Stimulated activated naive CD8-positive, alpha-beta T cell treated with anti-CD3 and anti-CD28 coated beads, Interleukin-15, Interleukin-2, amounts not matched to agents 100 U/mL and 50 U/mL, for 24 hours (primary cell): Measurements from ENCODE around the gene TSPAN12.
"Not testable (repeated sequence)": the region's sequence is repeated elsewhere in the genome, so short reads cannot be mapped to it uniquely, and the experiment has no call there.

Experiments
- ATAC-seq: fragments of 150-1000 bp; cut with Tn5 transposase; one replicate; pipeline ENCODE4 v1.10.0; 2021
- DNase-seq: peaks from one replicate; pipeline ENCODE4 v3.0.0; 2021

The TSPAN12 gene, protein sequence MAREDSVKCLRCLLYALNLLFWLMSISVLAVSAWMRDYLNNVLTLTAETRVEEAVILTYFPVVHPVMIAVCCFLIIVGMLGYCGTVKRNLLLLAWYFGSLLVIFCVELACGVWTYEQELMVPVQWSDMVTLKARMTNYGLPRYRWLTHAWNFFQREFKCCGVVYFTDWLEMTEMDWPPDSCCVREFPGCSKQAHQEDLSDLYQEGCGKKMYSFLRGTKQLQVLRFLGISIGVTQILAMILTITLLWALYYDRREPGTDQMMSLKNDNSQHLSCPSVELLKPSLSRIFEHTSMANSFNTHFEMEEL

DNA sequence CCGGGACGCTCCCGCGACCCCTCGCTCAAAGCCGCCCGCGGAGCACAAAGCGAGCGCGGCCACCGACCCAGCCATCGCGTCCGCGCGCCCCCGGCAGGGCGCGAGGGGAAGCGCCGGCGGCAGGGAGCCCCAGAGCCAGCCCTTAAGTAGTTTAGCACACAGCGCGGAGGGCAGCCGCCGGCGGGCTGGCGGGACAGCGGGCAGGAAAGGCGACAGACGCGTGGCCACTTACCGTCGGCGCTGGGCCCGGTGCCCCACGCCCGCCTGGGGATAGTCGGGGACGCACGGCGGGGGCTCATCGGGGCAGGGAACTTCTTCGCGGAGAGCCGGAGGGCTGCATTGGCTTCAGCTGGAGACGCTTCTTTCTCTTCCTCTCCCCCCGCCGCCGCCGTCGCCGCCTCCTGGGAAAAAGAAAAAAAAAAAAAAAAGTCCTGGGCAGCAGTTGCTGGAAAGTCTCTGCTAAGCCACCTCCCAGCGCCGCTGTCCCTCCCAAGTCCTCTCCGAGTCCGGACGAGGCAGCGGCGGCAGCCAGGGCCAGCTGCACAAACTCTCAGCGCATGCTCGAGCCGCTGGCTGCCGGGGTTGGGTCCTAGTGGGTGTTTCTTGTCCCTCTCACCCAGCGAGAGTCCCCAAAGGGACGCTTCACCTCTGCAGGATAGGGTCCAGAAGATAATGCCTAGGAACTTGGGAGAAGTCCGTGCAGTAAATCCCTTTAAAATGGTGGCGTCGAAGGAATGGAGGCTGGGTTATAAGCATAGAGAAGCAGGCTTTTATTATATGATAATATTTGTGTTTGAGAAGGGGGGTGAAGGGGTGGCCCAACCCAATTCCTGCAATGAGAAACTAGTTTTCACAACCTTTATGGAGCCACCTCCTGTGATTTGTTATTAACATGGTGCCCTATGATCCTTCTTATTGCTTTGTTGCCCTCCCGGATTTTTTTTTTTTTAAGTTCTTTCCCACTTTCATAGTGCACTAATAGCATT is at the start of gene TSPAN12:
Gene TSPAN12 (minus strand): TSS at position 557 of the 986 bp plus-strand sequence. CDS start 1,381 bp downstream, outside the sequence.
- DNase-seq: peak; percentile 63
- peak; percentile 87 for ATAC-seq

- ATAC-seq: no peak
Observed at GRCh38 chr7:120898715-120899499, 41.0 kb upstream of the TSPAN12 start.

GRCh38 chr7:120895253-120895652 is 37.3 kb upstream of the TSPAN12 start:
- not testable (repeated sequence) for ATAC-seq, DNase-seq

More at GRCh38 chr7:120898715-120899499, 41.0 kb upstream of the TSPAN12 start:
- no peak for DNase-seq

DNA sequence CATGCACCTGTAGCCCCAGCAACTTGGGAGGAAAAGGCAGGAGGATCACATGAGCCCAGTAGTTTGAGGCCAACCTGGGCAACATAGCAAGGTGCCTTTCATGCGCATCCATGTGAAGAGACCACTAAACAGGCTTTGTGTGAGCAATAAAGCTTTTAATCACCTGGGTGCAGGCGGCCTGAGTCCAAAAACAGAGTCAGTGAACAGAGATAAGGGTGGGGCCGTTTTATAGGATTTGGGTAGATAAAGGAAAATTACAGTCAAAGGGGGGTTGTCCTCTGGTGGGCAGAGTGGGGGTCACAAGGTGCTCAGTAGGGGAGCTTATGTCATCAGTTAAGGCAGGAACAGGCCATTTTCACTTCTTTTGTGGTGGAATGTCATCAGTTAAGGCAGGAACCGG is 27.7 kb upstream of the TSPAN12 start:
- not testable (repeated sequence) for ATAC-seq, DNase-seq

GRCh38 chr7:120877701-120878100 is 19.8 kb upstream of the TSPAN12 start:
- no peak for DNase-seq
- no peak for ATAC-seq

GRCh38 chr7:120876922-120877321 is 19.0 kb upstream of the TSPAN12 start:
- DNase-seq (no peak), ATAC-seq (no peak)

DNA sequence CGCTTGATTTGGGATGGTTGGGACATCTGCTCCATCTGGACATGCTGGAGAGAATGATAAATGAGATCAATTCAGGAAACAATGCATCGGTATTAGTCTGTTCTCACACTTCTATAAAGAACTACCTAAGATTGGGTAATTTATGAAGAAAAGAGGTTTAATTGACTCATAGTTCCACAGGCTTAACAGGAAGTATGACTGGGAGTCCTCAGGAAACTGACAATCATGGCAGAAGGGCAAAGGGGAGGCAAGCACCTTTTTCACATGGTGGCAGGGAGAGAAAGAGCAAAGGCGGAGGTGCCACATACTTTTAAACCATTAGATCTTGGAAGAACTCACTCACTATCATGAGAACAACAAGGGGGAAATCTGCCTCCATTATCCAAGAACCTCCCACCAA is 16.8 kb upstream of the TSPAN12 start:
- ATAC-seq (no peak), DNase-seq (no peak)

DNA sequence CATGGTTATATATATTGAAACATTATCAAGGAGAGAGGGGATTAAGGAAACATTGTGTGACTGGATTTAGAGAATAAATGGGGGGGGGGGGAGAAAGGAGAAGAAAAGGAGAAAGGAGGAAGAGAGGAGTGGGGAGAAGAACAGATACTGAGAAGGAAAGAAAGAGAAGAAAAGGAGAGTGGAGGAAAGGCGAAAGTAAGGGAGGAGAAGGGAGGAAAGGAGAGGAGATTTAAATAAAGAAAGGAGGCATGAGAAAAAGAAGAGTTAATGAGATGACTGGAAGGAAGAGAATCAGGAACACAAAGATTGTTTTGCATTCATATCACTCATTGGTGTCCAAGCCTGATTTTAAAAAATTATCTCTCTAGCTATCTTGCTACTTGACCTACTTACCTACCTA is 16.1 kb upstream of the TSPAN12 start:
- no peak for DNase-seq
- no peak for ATAC-seq

GRCh38 chr7:120873401-120873800 is 15.5 kb upstream of the TSPAN12 start:
- ATAC-seq: no peak

GRCh38 chr7:120869700-120870099 is 11.8 kb upstream of the TSPAN12 start:
- no peak for DNase-seq
- ATAC-seq: no peak

More at GRCh38 chr7:120873401-120873800, 15.5 kb upstream of the TSPAN12 start:
- DNase-seq: no peak

DNA sequence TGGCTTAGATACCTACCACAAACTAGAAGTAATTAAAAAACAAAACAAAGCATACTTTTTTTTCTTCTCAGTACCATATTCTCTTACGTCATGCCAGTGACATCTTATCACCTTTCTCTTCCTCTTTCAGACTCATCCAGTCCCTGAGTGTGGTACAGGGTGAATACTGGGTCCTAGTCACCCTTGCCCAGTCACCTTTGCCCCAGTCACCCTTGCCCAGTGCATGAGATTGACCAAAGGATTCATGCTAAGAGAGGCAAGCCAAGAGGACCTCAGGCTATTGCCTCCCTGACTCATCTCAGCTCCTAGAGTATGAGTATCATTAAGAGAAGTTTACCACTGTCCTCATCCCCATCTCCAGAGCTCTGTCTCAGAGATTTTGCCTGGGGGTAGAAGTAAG is 10.0 kb upstream of the TSPAN12 start:
- no peak for ATAC-seq
- DNase-seq: no peak

DNA sequence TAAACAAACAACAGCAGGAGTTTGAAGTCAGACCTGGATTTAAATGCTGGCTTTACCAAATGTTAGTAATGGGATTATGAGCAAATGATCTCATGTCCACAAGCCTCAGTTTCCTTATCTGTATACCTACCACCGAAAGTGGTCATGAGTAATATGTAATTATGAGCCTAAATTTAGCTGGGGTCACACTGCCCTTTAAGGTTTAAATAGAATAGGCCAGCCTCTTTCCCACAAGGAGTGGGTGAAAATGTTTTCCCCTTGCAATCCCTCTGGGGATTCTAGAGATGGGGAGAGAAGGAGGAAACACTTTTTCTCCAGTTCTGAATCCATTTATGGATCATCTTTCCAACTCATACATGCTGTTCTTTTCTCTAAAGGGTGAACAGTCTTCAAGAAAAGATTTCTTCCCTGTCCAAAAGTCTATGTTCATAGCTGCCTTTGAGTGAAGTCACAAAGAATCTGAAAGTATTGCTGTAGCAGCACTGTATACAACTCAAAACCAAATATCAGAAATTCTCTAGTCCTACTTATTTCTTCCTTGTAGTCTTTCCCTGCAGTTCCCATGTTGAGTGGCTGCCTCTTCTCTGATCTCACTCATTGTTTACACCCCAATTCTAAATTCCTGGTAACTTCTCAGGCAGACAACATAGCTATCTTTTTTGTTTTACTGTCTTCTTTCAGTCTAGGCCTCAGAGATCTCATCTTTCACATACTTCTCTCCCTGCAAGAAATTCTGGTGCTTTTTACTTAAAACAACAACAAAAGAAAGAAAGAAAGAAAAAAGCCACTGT is 7.4 kb upstream of the TSPAN12 start:
- no peak for ATAC-seq
- no peak for DNase-seq

DNA sequence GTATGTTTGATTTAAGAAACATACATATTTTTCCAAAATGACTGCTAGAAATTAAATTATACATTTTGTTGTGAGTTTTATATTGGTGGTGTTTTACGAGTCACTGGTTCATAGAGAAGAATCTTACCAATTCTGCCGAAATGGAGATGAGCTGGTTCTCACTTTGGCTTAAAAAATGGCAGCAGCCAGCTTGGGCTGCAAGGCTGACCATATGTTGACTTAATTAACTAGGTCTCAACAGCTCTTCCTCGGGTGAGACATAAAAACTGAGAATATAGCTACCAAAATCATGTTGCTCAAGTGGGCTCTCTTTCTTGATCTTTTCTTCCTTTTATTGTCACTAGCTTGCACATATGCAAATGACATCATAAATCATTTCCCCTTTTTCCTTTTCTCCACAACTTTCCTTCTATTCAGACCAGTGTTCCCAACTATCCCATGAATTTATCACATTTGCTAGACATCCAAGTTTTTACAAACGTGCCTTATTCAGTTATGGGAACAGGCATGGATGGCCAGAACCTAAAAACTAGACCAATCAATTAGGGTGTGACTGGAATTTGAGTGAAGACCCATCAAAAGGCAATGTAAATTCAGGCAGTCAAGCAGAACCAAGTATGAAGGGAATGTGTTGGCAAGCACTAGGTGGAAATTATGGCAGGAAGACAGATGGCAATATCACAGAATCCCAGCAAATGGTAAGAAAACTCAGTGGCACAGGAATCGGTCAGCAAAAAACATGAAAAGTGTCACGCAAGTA is 6.4 kb upstream of the TSPAN12 start:
- DNase-seq (no peak), ATAC-seq (no peak)

GRCh38 chr7:120862987-120863590 is 5.1 kb upstream of the TSPAN12 start:
- DNase-seq (no peak), ATAC-seq (no peak)

GRCh38 chr7:120860156-120860555 is 2.2 kb upstream of the TSPAN12 start:
- DNase-seq (no peak), ATAC-seq (no peak)

- ATAC-seq (no peak), DNase-seq (no peak)
Observed at GRCh38 chr7:120859459-120859858, 1.5 kb upstream of the TSPAN12 start.

- DNase-seq (peak; percentile 12), ATAC-seq (peak; percentile 19)
Observed at GRCh38 chr7:120856621-120857352, 1.2 kb downstream of the TSPAN12 start.

DNA sequence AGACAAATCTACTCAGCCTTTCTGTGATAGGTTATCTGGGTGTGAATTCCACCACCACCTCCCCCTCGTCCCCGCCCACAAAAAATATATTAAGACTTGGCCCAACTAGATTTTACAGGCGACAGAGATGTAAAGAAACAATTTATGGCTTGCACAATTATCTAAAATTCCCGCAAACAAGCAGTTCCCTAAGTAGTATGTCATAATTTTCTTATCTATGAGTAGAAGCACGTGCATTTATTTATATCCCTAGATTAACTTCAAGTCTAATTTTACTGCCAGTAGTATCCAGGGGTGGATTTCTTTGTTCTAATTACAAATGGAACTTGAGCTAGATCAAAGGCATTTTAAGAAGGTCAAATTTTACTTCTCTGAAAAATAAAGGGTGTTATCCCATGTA is 1.7 kb downstream of the TSPAN12 start:
- no peak for DNase-seq
- no peak for ATAC-seq

- ATAC-seq: no peak
- no peak for DNase-seq
Observed at GRCh38 chr7:120852700-120853099, 5.2 kb downstream of the TSPAN12 start.
